Measurements from ENCODE around the gene CFAP100.
A peak's percentile ranks its signal among the peaks of the same experiment; 100 is the strongest.

The CFAP100 gene

GRCh38 chr3:126469479-126469878 lies 74.8 kb downstream of the CFAP100 start:
- Histone ChIP-seq H3K4me3 (IDR thresholded peaks at IDR 0.05; ENCODE audit: insufficient read depth, low read depth, low read length) (no peak overlapping the region), H3K9ac (no peak overlapping the region), H3K36me3 (ENCODE audit: insufficient read depth) (peaks cover 10% of the 10 kb centered on the region; the same call in 1 of the 2 replicates), H3K27me3 (ENCODE audit: insufficient read depth, low read depth) (no peaks in the 10 kb centered on the region), H3K79me2 (ENCODE audit: insufficient read depth, low read depth) (peaks cover 44% of the 10 kb centered on the region), H2AFZ (ENCODE audit: low read depth) (no peak overlapping the region), H4K20me1 (ENCODE audit: insufficient read depth) (no peaks in the 10 kb centered on the region), H3K4me1 (ENCODE audit: low read depth, poor library complexity, severe bottlenecking) (peaks cover 20% of the 10 kb centered on the region), H3K4me2 (no peak overlapping the region), H3K27ac (no peak overlapping the region)
- no peak for TF ChIP-seq CTCF (conservative IDR thresholded peaks at IDR 0.05; ENCODE audit: low read depth, low read length)

GRCh38 chr3:126472277-126473006 lies 77.7 kb downstream of the CFAP100 start:
- H3K79me2 ChIP-seq (ENCODE audit: insufficient read depth, low read depth): peaks cover 50% of the 10 kb centered on the region
- no peak overlapping the region for H3K4me2 ChIP-seq
- peaks cover 10% of the 10 kb centered on the region; the same call in 1 of the 2 replicates for H3K36me3 ChIP-seq (ENCODE audit: insufficient read depth)
- peaks cover 26% of the 10 kb centered on the region for H3K4me1 ChIP-seq (ENCODE audit: low read depth, poor library complexity, severe bottlenecking)
- no peaks in the 10 kb centered on the region for H3K27me3 ChIP-seq (ENCODE audit: insufficient read depth, low read depth)
- no peak for TF ChIP-seq CTCF (conservative IDR thresholded peaks at IDR 0.05; ENCODE audit: low read depth, low read length)
- H3K4me3 ChIP-seq (IDR thresholded peaks at IDR 0.05; ENCODE audit: insufficient read depth, low read depth, low read length): no peak overlapping the region
- no peak overlapping the region for H3K9ac ChIP-seq
- no peak overlapping the region for H3K27ac ChIP-seq
- H4K20me1 ChIP-seq (ENCODE audit: insufficient read depth): no peaks in the 10 kb centered on the region
- no peak overlapping the region for H2AFZ ChIP-seq (ENCODE audit: low read depth)

GRCh38 chr3:126473292-126474168 lies 78.8 kb downstream of the CFAP100 start:
- Histone ChIP-seq H3K27me3 (ENCODE audit: insufficient read depth, low read depth) (no peaks in the 10 kb centered on the region), H2AFZ (ENCODE audit: low read depth) (no peak overlapping the region), H3K79me2 (ENCODE audit: insufficient read depth, low read depth) (peaks cover 50% of the 10 kb centered on the region), H3K4me1 (ENCODE audit: low read depth, poor library complexity, severe bottlenecking) (peaks cover 26% of the 10 kb centered on the region), H3K9ac (no peak overlapping the region), H3K4me3 (IDR thresholded peaks at IDR 0.05; ENCODE audit: insufficient read depth, low read depth, low read length) (peak overlapping the region; percentile 0), H3K36me3 (ENCODE audit: insufficient read depth) (peaks cover 10% of the 10 kb centered on the region; the same call in 1 of the 2 replicates), H3K4me2 (peak overlapping the region; percentile 65; the same call in 1 of the 2 replicates), H3K27ac (no peak overlapping the region), H4K20me1 (ENCODE audit: insufficient read depth) (no peaks in the 10 kb centered on the region)
- TF ChIP-seq CTCF (conservative IDR thresholded peaks at IDR 0.05; ENCODE audit: low read depth, low read length): no peak

GRCh38 chr3:126474498-126475412 lies 80.0 kb downstream of the CFAP100 start:
- no peaks in the 10 kb centered on the region for H4K20me1 ChIP-seq (ENCODE audit: insufficient read depth)

More at GRCh38 chr3:126474498-126475412, 80.0 kb downstream of the CFAP100 start:
- H3K27ac ChIP-seq: peak overlapping the region; percentile 46
- H3K4me3 ChIP-seq (IDR thresholded peaks at IDR 0.05; ENCODE audit: insufficient read depth, low read depth, low read length): peak overlapping the region; percentile 59
- H3K36me3 ChIP-seq (ENCODE audit: insufficient read depth): peaks cover 10% of the 10 kb centered on the region; the same call in 1 of the 2 replicates
- H3K79me2 ChIP-seq (ENCODE audit: insufficient read depth, low read depth): peaks cover 44% of the 10 kb centered on the region
- peak overlapping the region; percentile 65 for H3K4me2 ChIP-seq
- H3K4me1 ChIP-seq (ENCODE audit: low read depth, poor library complexity, severe bottlenecking): peaks cover 26% of the 10 kb centered on the region
- peak overlapping the region; percentile 31; the same call in 1 of the 2 replicates for H2AFZ ChIP-seq (ENCODE audit: low read depth)
- no peak for TF ChIP-seq CTCF (conservative IDR thresholded peaks at IDR 0.05; ENCODE audit: low read depth, low read length)
- H3K9ac ChIP-seq: peak overlapping the region; percentile 53; the same call in 1 of the 2 replicates
- H3K27me3 ChIP-seq (ENCODE audit: insufficient read depth, low read depth): no peaks in the 10 kb centered on the region
